Thyroid gland (tissue), 4 donors: ENCODE measurements around the gene CACNA2D3. TPM values are rescaled to one million over a fixed set of nuclear protein-coding genes. Genes with fewer than 3 reads are reported as not detected.

Experiments
- DNase-seq, 2 donors: peaks; one replicate each; pipeline ENCODE4 v3.0.0-alpha.2; 2019
- H3K27ac ChIP-seq, 3 donors: fragments of 200-600 bp; sonication (generic); 1 replicate in 2 of 3; 2 replicates in 1 of 3; pipeline ENCODE4 v1.5.1; 2016 to 2019; ENCODE audit warnings: mild to moderate bottlenecking in 1 of 3, moderate library complexity in 1 of 3
- H3K27me3 ChIP-seq: fragments of 200-600 bp; sonication (generic); one replicate; pipeline ENCODE4 v1.5.1; 2019
- H3K36me3 ChIP-seq, 2 donors: fragments of 200-600 bp; sonication (generic); one replicate each; pipeline ENCODE4 v1.5.1; 2016 to 2019
- H3K4me1 ChIP-seq, 2 donors: fragments of 200-600 bp; sonication (generic); one replicate each; pipeline ENCODE4 v1.5.1; 2017 to 2019
- H3K4me3 ChIP-seq, 3 donors: fragments of 200-600 bp; sonication (generic); replicated peaks in 1 of 3; 1 replicate in 2 of 3; 2 replicates in 1 of 3; pipeline ENCODE4 v1.5.1; 2016; ENCODE audit warnings: mild to moderate bottlenecking in 1 of 3
- H3K9me3 ChIP-seq: fragments of 200-600 bp; sonication (generic); one replicate; pipeline ENCODE4 v1.5.1; 2017
- CTCF ChIP-seq, 6 experiments: fragments of 200-600 bp in 3 of 6; fragments of 450-650 bp in 3 of 6; sonication (generic) in 3 of 6; IDR thresholded peaks; one replicate each; pipeline ENCODE4 v1.5.1; 2016 to 2019; ENCODE audit warnings: antibody characterized with exemption in 6 of 6, mild to moderate bottlenecking in 2 of 6, inconsistent platforms in 1 of 6, moderate library complexity in 1 of 6
- POLR2A ChIP-seq, 2 donors: fragments of 450-650 bp; IDR thresholded peaks; one replicate each; pipeline ENCODE4 v1.6.1; 2017; ENCODE audit warnings: antibody characterized with exemption in 2 of 2, mild to moderate bottlenecking in 2 of 2, moderate library complexity in 1 of 2
- WGBS, 2 donors: methylation state at CpG; one replicate each; pipeline ENCODE4 v1.1.5; 2017; 5-methylcytosine and 5-hydroxymethylcytosine counted together
- intact Hi-C: fragments of 100-400 bp; cut with DNase I; formaldehyde crosslinking; loops from one replicate; pipeline ENCODE4 v1.15.1; 2023
- total RNA-seq, 4 donors: library from RNA; depleted of rRNA; stranded (reverse); fragments of >200 nt; gene quantifications; one replicate each; pipeline ENCODE4 v1.2.3, GENCODE V29; 2016

Gene CACNA2D3
- total RNA-seq, 4 donors from 2014 or later: 2.9 to 4.8 (median 4.5) TPM

- 79 to 88% methylated on average over 2 of the region's 2 CpGs for WGBS, 2 donors
- TF ChIP-seq CTCF (IDR thresholded peaks at IDR 0.05) (no peak), POLR2A (IDR thresholded peaks at IDR 0.05) (no peak)
- Histone ChIP-seq H3K27me3 (no peaks in the 10 kb centered on the region), H3K36me3 (no peaks in the 10 kb centered on the region), H3K9me3 (no peaks in the 10 kb centered on the region), H3K27ac (no peak overlapping the region), H3K4me3 (no peak overlapping the region), H3K4me1 (no peaks in the 10 kb centered on the region)
- no peak for DNase-seq
- intact Hi-C loops: no loop called here
Observed at GRCh38 chr3:54776601-54777000, 654.2 kb downstream of the CACNA2D3 start.

- Histone ChIP-seq H3K4me3 (no peak overlapping the region), H3K27ac (no peak overlapping the region), H3K4me1 (no peaks in the 10 kb centered on the region), H3K27me3 (no peaks in the 10 kb centered on the region), H3K9me3 (no peaks in the 10 kb centered on the region), H3K36me3 (no peaks in the 10 kb centered on the region)
- TF ChIP-seq POLR2A (IDR thresholded peaks at IDR 0.05): no peak
- TF ChIP-seq CTCF (IDR thresholded peaks at IDR 0.05): no peak
- WGBS, 2 donors: 71 to 76% methylated on average over 2 of the region's 2 CpGs
- intact Hi-C loops: no loop called here
- DNase-seq: no peak
Observed at GRCh38 chr3:54777141-54777540, 654.8 kb downstream of the CACNA2D3 start.

GRCh38 chr3:54780336-54780735 lies 658.0 kb downstream of the CACNA2D3 start:
- no peak for DNase-seq
- TF ChIP-seq POLR2A (IDR thresholded peaks at IDR 0.05) (no peak), CTCF (IDR thresholded peaks at IDR 0.05) (no peak)

GRCh38 chr3:54781728-54782127 lies 659.4 kb downstream of the CACNA2D3 start:
- Histone ChIP-seq H3K27ac (no peak overlapping the region), H3K4me1 (no peaks in the 10 kb centered on the region), H3K4me3 (no peak overlapping the region), H3K9me3 (no peaks in the 10 kb centered on the region), H3K27me3 (no peaks in the 10 kb centered on the region), H3K36me3 (no peaks in the 10 kb centered on the region)
- intact Hi-C loops: no loop called here
- no peak for DNase-seq
- TF ChIP-seq POLR2A (IDR thresholded peaks at IDR 0.05) (no peak), CTCF (IDR thresholded peaks at IDR 0.05) (no peak)
- WGBS, 2 donors: 62 to 89% methylated on average over 1 of the region's 1 CpG

More at GRCh38 chr3:54780336-54780735, 658.0 kb downstream of the CACNA2D3 start:
- no peak overlapping the region for H3K4me3 ChIP-seq
- no peaks in the 10 kb centered on the region for H3K9me3 ChIP-seq
- intact Hi-C loops: no loop called here
- H3K36me3 ChIP-seq: no peaks in the 10 kb centered on the region
- no peaks in the 10 kb centered on the region for H3K4me1 ChIP-seq
- H3K27me3 ChIP-seq: no peaks in the 10 kb centered on the region
- H3K27ac ChIP-seq: no peak overlapping the region

- no peaks in the 10 kb centered on the region for H3K27me3 ChIP-seq
- no peaks in the 10 kb centered on the region for H3K4me1 ChIP-seq
- no peaks in the 10 kb centered on the region for H3K9me3 ChIP-seq
- TF ChIP-seq CTCF (IDR thresholded peaks at IDR 0.05) (no peak), POLR2A (IDR thresholded peaks at IDR 0.05) (no peak)
- intact Hi-C loops: no loop called here
- no peak for DNase-seq
- no peak overlapping the region for H3K4me3 ChIP-seq
- H3K36me3 ChIP-seq: no peaks in the 10 kb centered on the region
- H3K27ac ChIP-seq: no peak overlapping the region
Observed at GRCh38 chr3:54783611-54784010, 661.3 kb downstream of the CACNA2D3 start.
